H1 (cell line): ENCODE data around the gene POLR2I. TPM values are rescaled to one million over a fixed set of nuclear protein-coding genes. Genes with fewer than 3 reads are reported as not detected.
A peak's percentile ranks its signal among the peaks of the same experiment; 100 is the strongest.

Experiments
- CTCF ChIA-PET: fragments of 300-600 bp; sonication (Branson Sonifier 250); formaldehyde crosslinking; loops from one replicate; lab custom pipeline; 2021; ENCODE audit not compliant: partially characterized antibody; lab: Charles Lee
- POLR2A ChIA-PET: fragments of 300-600 bp; sonication (Branson Sonifier 250); formaldehyde crosslinking; loops from one replicate; lab custom pipeline; 2021; ENCODE audit warnings: inconsistent platforms; ENCODE audit not compliant: partially characterized antibody; lab: Charles Lee
- DNase-seq, 2 experiments: peaks; one replicate each; pipeline versions ENCODE4 v3.0.0 to v3.0.0-alpha.2; 2010 to 2022; ENCODE audit warnings: low spot score in 2 of 2, low read depth in 1 of 2, mixed read lengths in 1 of 2
- FAIRE-seq: peaks from 2 replicates; lab custom pipeline; 2011; peaks lifted over from hg19 to GRCh38; lab: Jason Lieb, UNC
- H2AFZ ChIP-seq: 2 replicates; pipeline ENCODE4 v1.8.1; 2012; ENCODE audit warnings: low read length, inconsistent platforms
- H2AK5ac ChIP-seq: 2 replicates; pipeline ENCODE4 v1.6.1; 2013; ENCODE audit warnings: low read depth, low read length
- H2BK120ac ChIP-seq: replicated peaks from 2 replicates; pipeline ENCODE3; 2013; ENCODE audit warnings: low read depth, low read length, inconsistent platforms
- H2BK12ac ChIP-seq: 2 replicates; pipeline ENCODE4 v1.6.1; 2013; ENCODE audit warnings: low read depth, low read length
- H2BK15ac ChIP-seq: 2 replicates; pipeline ENCODE4 v1.6.1; 2013; ENCODE audit warnings: low read length
- H2BK20ac ChIP-seq: 2 replicates; pipeline ENCODE4 v1.6.1; 2013; ENCODE audit warnings: low read length
- H2BK5ac ChIP-seq: 2 replicates; pipeline ENCODE4 v1.6.1; 2013; ENCODE audit warnings: low read depth, low read length
- H3K14ac ChIP-seq: 2 replicates; pipeline ENCODE4 v1.6.1; 2013; ENCODE audit warnings: inconsistent platforms; ENCODE audit not compliant: insufficient read length
- H3K18ac ChIP-seq: 2 replicates; pipeline ENCODE4 v1.6.1; 2013; ENCODE audit warnings: low read length; ENCODE audit errors: extremely low read depth
- H3K23ac ChIP-seq: 2 replicates; pipeline ENCODE4 v1.6.1; 2013; ENCODE audit warnings: inconsistent platforms; ENCODE audit not compliant: insufficient read length
- H3K23me2 ChIP-seq: 2 replicates; pipeline ENCODE4 v1.6.1; 2013; ENCODE audit warnings: low read depth, low read length
- H3K27ac ChIP-seq: 2 replicates; pipeline ENCODE4 v1.6.1; 2011; ENCODE audit warnings: low read depth, low read length, inconsistent platforms
- H3K27me3 ChIP-seq, 4 experiments: replicated peaks in 1 of 4; 1 replicate in 1 of 4; 2 replicates in 3 of 4; pipeline versions ENCODE4 v1.6.1 to v1.8.1; 2011 to 2013; ENCODE audit warnings: low read length in 3 of 4, mild to moderate bottlenecking in 3 of 4, inconsistent platforms in 2 of 4, mixed read lengths in 2 of 4, moderate library complexity in 1 of 4; ENCODE audit not compliant: control insufficient read depth in 3 of 4, insufficient read depth in 3 of 4; ENCODE audit errors: extremely low read depth in 1 of 4
- H3K36me3 ChIP-seq, 4 experiments: 2 replicates each; pipeline versions ENCODE4 v1.6.1 to v1.8.1; 2011 to 2013; ENCODE audit warnings: mild to moderate bottlenecking in 4 of 4, low read length in 3 of 4, moderate library complexity in 2 of 4, control low read depth in 1 of 4, inconsistent platforms in 1 of 4; ENCODE audit not compliant: insufficient read depth in 4 of 4, control insufficient read depth in 2 of 4
- H3K4ac ChIP-seq: replicated peaks from 2 replicates; pipeline ENCODE3; 2013; ENCODE audit warnings: low read length, low read depth, mixed read lengths, inconsistent platforms; ENCODE audit not compliant: insufficient read length
- H3K4me1 ChIP-seq, 4 experiments: replicated peaks in 1 of 4; 1 replicate in 1 of 4; 2 replicates in 3 of 4; pipeline versions ENCODE4 v1.6.1 to v1.8.1; 2011 to 2013; ENCODE audit warnings: low read length in 3 of 4, inconsistent platforms in 2 of 4, mixed read lengths in 1 of 4; ENCODE audit not compliant: insufficient read depth in 4 of 4, control insufficient read depth in 3 of 4
- H3K4me2 ChIP-seq, 2 experiments: 2 replicates each; pipeline versions ENCODE4 v1.6.1 to v1.8.1; 2011 to 2013; ENCODE audit warnings: low read depth in 2 of 2, low read length in 2 of 2, control low read depth in 1 of 2, inconsistent platforms in 1 of 2, mild to moderate bottlenecking in 1 of 2; ENCODE audit not compliant: insufficient read depth in 1 of 2
- H3K4me3 ChIP-seq, 4 experiments: fragments of 200-600, 300-600 bp in 1 of 4; sonication (generic), shearing (Covaris generic), sonication (Bioruptor Twin) in 1 of 4; 2 replicates each; pipeline versions ENCODE4 v1.5.1 to v1.8.1; 2011 to 2016; ENCODE audit warnings: low read length in 4 of 4, low read depth in 3 of 4, control low read depth in 2 of 4, inconsistent platforms in 2 of 4, mild to moderate bottlenecking in 2 of 4, mixed read lengths in 1 of 4, moderate library complexity in 1 of 4; ENCODE audit not compliant: insufficient read depth in 2 of 4; ENCODE audit errors: extremely low read depth in 1 of 4
- H3K56ac ChIP-seq: replicated peaks from 2 replicates; pipeline ENCODE3; 2013; ENCODE audit warnings: low read depth, mild to moderate bottlenecking, mixed read lengths, low read length, inconsistent platforms; ENCODE audit not compliant: insufficient read length
- H3K79me1 ChIP-seq: 2 replicates; pipeline ENCODE4 v1.6.1; 2013; ENCODE audit warnings: low read depth, low read length, control low read depth
- H3K79me2 ChIP-seq, 2 experiments: 2 replicates each; pipeline versions ENCODE4 v1.6.1 to v1.8.1; 2012 to 2013; ENCODE audit warnings: low read length in 2 of 2, mild to moderate bottlenecking in 2 of 2, inconsistent platforms in 1 of 2; ENCODE audit not compliant: insufficient read depth in 2 of 2, control insufficient read depth in 1 of 2
- H3K9ac ChIP-seq, 4 experiments: replicated peaks in 1 of 4; 1 replicate in 1 of 4; 2 replicates in 3 of 4; pipeline versions ENCODE4 v1.6.1 to v1.8.1; 2011 to 2013; ENCODE audit warnings: low read depth in 3 of 4, low read length in 3 of 4, control low read depth in 2 of 4, mild to moderate bottlenecking in 2 of 4, moderate library complexity in 2 of 4, inconsistent platforms in 1 of 4; ENCODE audit errors: extremely low read depth in 1 of 4
- H3K9me3 ChIP-seq, 2 experiments: 2 replicates each; pipeline versions ENCODE4 v1.6.1 to v1.8.1; 2012 to 2013; ENCODE audit warnings: mild to moderate bottlenecking in 2 of 2, moderate library complexity in 2 of 2, control low read depth in 1 of 2, inconsistent platforms in 1 of 2, low read depth in 1 of 2, low read length in 1 of 2, mixed read lengths in 1 of 2; ENCODE audit not compliant: insufficient read depth in 2 of 2
- H4K20me1 ChIP-seq, 2 experiments: replicated peaks in 1 of 2; 2 replicates each; pipeline versions ENCODE3 to v1.8.1; 2011 to 2013; ENCODE audit warnings: inconsistent platforms in 2 of 2, low read length in 2 of 2, mild to moderate bottlenecking in 1 of 2; ENCODE audit not compliant: insufficient read depth in 2 of 2, control insufficient read depth in 1 of 2
- H4K5ac ChIP-seq: 2 replicates; pipeline ENCODE4 v1.6.1; 2013; ENCODE audit warnings: low read length, low read depth, mixed read lengths, inconsistent platforms; ENCODE audit not compliant: insufficient read length
- H4K8ac ChIP-seq: 2 replicates; pipeline ENCODE4 v1.8.0; 2013; ENCODE audit warnings: mild to moderate bottlenecking, moderate library complexity, low read length, inconsistent platforms; ENCODE audit not compliant: insufficient read depth; ENCODE audit errors: extremely low read depth
- H4K91ac ChIP-seq: replicated peaks from 2 replicates; pipeline ENCODE3; 2013; ENCODE audit warnings: low read length, mixed read lengths, inconsistent platforms; ENCODE audit not compliant: insufficient read length
- CBX8 ChIP-seq: fragments of 300-800, 300-1000 bp; sonication (generic); IDR thresholded peaks from 2 replicates; pipeline ENCODE4 v1.7.1; 2016; ENCODE audit warnings: low read depth, low read length, borderline replicate concordance
- CEBPB ChIP-seq: IDR thresholded peaks from 2 replicates; pipeline ENCODE4 v1.6.1; 2012; ENCODE audit warnings: low read depth, low read length
- CHD2 ChIP-seq: IDR thresholded peaks from 2 replicates; pipeline ENCODE4 v1.6.1; 2012; ENCODE audit warnings: low read length, improper control_type of control experiment
- PHF8 ChIP-seq: fragments of 200-600 bp; sonication (generic); conservative IDR thresholded peaks from 2 replicates; pipeline ENCODE4 v1.7.1; 2012; ENCODE audit warnings: low read depth, mild to moderate bottlenecking, inconsistent platforms, low read length, moderate library complexity
- SAP30 ChIP-seq: fragments of 300-600 bp; sonication (generic); IDR thresholded peaks from 2 replicates; pipeline ENCODE4 v1.7.1; 2012; ENCODE audit warnings: low read length, moderate library complexity, mild to moderate bottlenecking, inconsistent platforms; ENCODE audit not compliant: insufficient read depth, insufficient replicate concordance
- SP2 ChIP-seq: IDR thresholded peaks from 2 replicates; pipeline ENCODE4 v1.6.1; 2012; ENCODE audit warnings: mild to moderate bottlenecking, low read length, inconsistent platforms
- WGBS, 2 experiments: shearing (Covaris generic) in 1 of 2; methylation state at CpG; one replicate each; pipeline versions ENCODE4 v1.1.6 to v1.1.7; 2013 to 2015; ENCODE audit warnings: low lambda C conversion rate in 2 of 2, mixed read lengths in 2 of 2, inconsistent platforms in 1 of 2, low coverage in 1 of 2, missing lambda C conversion rate in 1 of 2; ENCODE audit not compliant: insufficient replicate concordance in 2 of 2, insufficient coverage in 1 of 2, insufficient read length in 1 of 2; ENCODE audit errors: extremely low coverage in 1 of 2, missing lambda C conversion rate in 1 of 2; 5-methylcytosine and 5-hydroxymethylcytosine counted together
- polyA plus RNA-seq, 7 experiments: library from polyadenylated mRNA; depleted of rRNA in 3 of 7; stranded (reverse) in 5 of 7; unstranded in 2 of 7; fragments of >200 nt in 5 of 7; fragments of 200-250 nt in 2 of 7; gene quantifications; 1 replicate in 5 of 7; 2 replicates in 1 of 7; 4 replicates in 1 of 7; pipeline versions ENCODE4 v1.2.1 to v1.2.3, GENCODE V29; 2011 to 2013; ENCODE audit warnings: missing spikeins in 2 of 7, mixed read lengths in 2 of 7
- total RNA-seq: library from RNA; stranded (reverse); fragmentation: NEBNext Ultra II Directional; extraction: Animal tissue kit (Norgen Biotek cat#: 25700); gene quantifications from 2 replicates; pipeline ENCODE4 v1.2.1, GENCODE V29; 2021

Gene POLR2I
- total and polyA plus RNA-seq, 2 of the 8 experiments (the other 6 are each of a cell fraction or from before 2014, with no cell fraction given) = 143 to 150 TPM

- POLR2A ChIA-PET = interaction anchor here (1.3 to 4.4 kb wide), 6 partner anchors 8 to 49 kb away, joined by 3 to 18 read pairs (median 5); partner anchors contain the start of genes OVOL3, POLR2I, TBCB and THAP8
- Histone ChIP-seq H3K9me3 (no peaks in the 10 kb centered on the region), H2AFZ (no peak overlapping the region), H4K20me1 (peaks cover 0 to 3% of the 10 kb centered on the region in 2 experiments), H3K36me3 (peaks cover 13 to 57% (median 45%) of the 10 kb centered on the region in 4 experiments), H3K27ac (no peak overlapping the region), H3K9ac (no peak overlapping the region), H2BK15ac (no peak overlapping the region), H3K18ac (no peak overlapping the region), H3K23ac (no peak overlapping the region), H4K5ac (no peak overlapping the region), H3K23me2 (no peaks in the 10 kb centered on the region), H2AK5ac (no peak overlapping the region), H2BK120ac (no peak overlapping the region), H3K27me3 (no peaks in the 10 kb centered on the region), H3K4me3 (no peak overlapping the region), H2BK12ac (no peak overlapping the region), H3K56ac (no peak overlapping the region), H3K79me1 (no peaks in the 10 kb centered on the region), H2BK20ac (no peak overlapping the region), H3K4ac (no peak overlapping the region), H4K8ac (peak overlapping the region; percentile 1; the same call in 1 of the 2 replicates), H3K14ac (no peak overlapping the region), H2BK5ac (no peak overlapping the region), H3K4me2 (no peak overlapping the region), H4K91ac (no peak overlapping the region), H3K79me2 (no peaks in the 10 kb centered on the region), H3K4me1 (peaks cover 0 to 3% (median under 1%) of the 10 kb centered on the region in 4 experiments; a peak in 3 of 7 replicates)
- FAIRE-seq (no peak), DNase-seq (no peak)
- 86% methylated on average over 20 of the region's 24 CpGs; no CpG with 5 or more reads in 1 of the 2 experiments for WGBS, 2 experiments
- TF ChIP-seq CBX8 (no peak), PHF8 (no peak), CHD2 (no peak), CEBPB (no peak), SP2 (no peak), SAP30 (no peak)
- CTCF ChIA-PET = interaction anchor here (1.0 kb wide), 1 partner anchor 37 kb away, joined by 4 read pairs; no protein-coding TSS in a partner anchor
Measured at GRCh38 chr19:36103040-36103626, 11.5 kb downstream of the POLR2I start.
